Smooth muscle cell (in vitro differentiated cells): ENCODE measurements around the gene KLK13. TPM values are rescaled to one million over a fixed set of nuclear protein-coding genes. Genes with fewer than 3 reads are reported as not detected.

Experiments
- DNase-seq: peaks from one replicate; lab custom pipeline; 2025; ENCODE audit not compliant: unreplicated experiment; lab: John Stamatoyannopoulos, UW
- H2AFZ ChIP-seq: fragments of 200-600 bp; sonication (generic); 2 replicates; pipeline ENCODE4 v1.6.0; 2016; ENCODE audit warnings: antibody characterized with exemption, low read depth, mild to moderate bottlenecking
- H3F3A ChIP-seq: fragments of 200-600 bp; sonication (generic); 2 replicates; pipeline ENCODE4 v1.6.0; 2017; ENCODE audit warnings: antibody characterized with exemption, low read depth
- H3K27ac ChIP-seq: fragments of 200-600 bp; sonication (generic); 2 replicates; pipeline ENCODE4 v1.5.1; 2016; ENCODE audit warnings: low read depth, mild to moderate bottlenecking
- H3K27me3 ChIP-seq: fragments of 200-600 bp; sonication (generic); 2 replicates; pipeline ENCODE4 v1.6.1; 2016; ENCODE audit warnings: low read depth, mild to moderate bottlenecking
- H3K36me3 ChIP-seq: fragments of 200-600 bp; sonication (generic); 2 replicates; pipeline ENCODE4 v1.5.1; 2016; ENCODE audit warnings: low read depth
- H3K4me1 ChIP-seq: fragments of 200-600 bp; sonication (generic); 2 replicates; pipeline ENCODE4 v1.5.1; 2016; ENCODE audit warnings: low read depth
- H3K4me2 ChIP-seq: fragments of 200-600 bp; sonication (generic); 2 replicates; pipeline ENCODE4 v1.6.0; 2016; ENCODE audit warnings: mild to moderate bottlenecking
- H3K4me3 ChIP-seq: fragments of 200-600 bp; sonication (generic); 2 replicates; pipeline ENCODE4 v1.5.1; 2016; ENCODE audit warnings: mild to moderate bottlenecking
- H3K79me2 ChIP-seq: fragments of 200-600 bp; sonication (generic); 2 replicates; pipeline ENCODE4 v1.6.0; 2016; ENCODE audit warnings: low read depth, mild to moderate bottlenecking
- H3K9ac ChIP-seq: fragments of 200-600 bp; sonication (generic); 2 replicates; pipeline ENCODE4 v1.6.0; 2016; ENCODE audit warnings: low read depth
- H3K9me3 ChIP-seq: fragments of 200-600 bp; sonication (generic); replicated peaks from 2 replicates; pipeline ENCODE4 v1.5.1; 2016; ENCODE audit warnings: low read depth
- H4K20me1 ChIP-seq: fragments of 200-600 bp; sonication (generic); 2 replicates; pipeline ENCODE4 v1.6.0; 2016; ENCODE audit warnings: low read depth
- WGBS: methylation state at CpG from one replicate; pipeline ENCODE4 v1.1.7; 2016; ENCODE audit warnings: low lambda C conversion rate; 5-methylcytosine and 5-hydroxymethylcytosine counted together
- polyA plus RNA-seq: library from polyadenylated mRNA; unstranded; fragments of >200 nt; fragmentation: Nextera tagmentation; extraction: Ambion mirVana; gene quantifications from 2 replicates; pipeline ENCODE4 v1.2.1, GENCODE V29; 2016
- total RNA-seq: library from RNA; depleted of rRNA; stranded (reverse); fragments of >200 nt; gene quantifications from 2 replicates; pipeline ENCODE4 v1.2.3, GENCODE V29; 2014
- TF ChIP-seq, protein P1 (sequence below): fragments of 200-600 bp; sonication (generic); IDR thresholded peaks from 2 replicates; pipeline ENCODE4 v1.5.1; 2017; ENCODE audit warnings: borderline replicate concordance, mild to moderate bottlenecking, antibody characterized with exemption; ENCODE audit not compliant: insufficient read depth, poor library complexity, severe bottlenecking

KLK13 gene
- total and polyA plus RNA-seq, 2 experiments from 2014 or later: 0.72 to 1.3 TPM

DNA sequence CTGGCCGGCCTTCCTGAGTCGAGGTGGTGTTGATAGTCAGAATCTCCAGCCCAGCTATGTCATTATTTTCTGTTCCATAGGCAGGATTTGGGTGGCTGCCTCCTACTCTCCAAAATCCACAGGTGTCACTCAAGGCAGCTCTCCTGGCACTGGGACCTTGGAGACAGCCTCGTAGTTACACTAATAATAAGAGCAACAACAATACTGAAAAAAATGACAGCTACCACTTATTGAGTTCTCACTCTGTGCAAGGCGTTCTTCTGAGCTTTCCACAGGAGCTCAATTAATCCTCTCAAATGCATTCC is 17.9 kb downstream of the KLK13 start:
- H2AFZ ChIP-seq: no peak overlapping the region
- no peaks in the 10 kb centered on the region for H4K20me1 ChIP-seq
- no peaks in the 10 kb centered on the region for H3F3A ChIP-seq
- no peaks in the 10 kb centered on the region for H3K9me3 ChIP-seq
- H3K4me1 ChIP-seq: no peaks in the 10 kb centered on the region
- H3K4me2 ChIP-seq: no peak overlapping the region
- no peak overlapping the region for H3K27ac ChIP-seq
- TF ChIP-seq, protein P1, sequence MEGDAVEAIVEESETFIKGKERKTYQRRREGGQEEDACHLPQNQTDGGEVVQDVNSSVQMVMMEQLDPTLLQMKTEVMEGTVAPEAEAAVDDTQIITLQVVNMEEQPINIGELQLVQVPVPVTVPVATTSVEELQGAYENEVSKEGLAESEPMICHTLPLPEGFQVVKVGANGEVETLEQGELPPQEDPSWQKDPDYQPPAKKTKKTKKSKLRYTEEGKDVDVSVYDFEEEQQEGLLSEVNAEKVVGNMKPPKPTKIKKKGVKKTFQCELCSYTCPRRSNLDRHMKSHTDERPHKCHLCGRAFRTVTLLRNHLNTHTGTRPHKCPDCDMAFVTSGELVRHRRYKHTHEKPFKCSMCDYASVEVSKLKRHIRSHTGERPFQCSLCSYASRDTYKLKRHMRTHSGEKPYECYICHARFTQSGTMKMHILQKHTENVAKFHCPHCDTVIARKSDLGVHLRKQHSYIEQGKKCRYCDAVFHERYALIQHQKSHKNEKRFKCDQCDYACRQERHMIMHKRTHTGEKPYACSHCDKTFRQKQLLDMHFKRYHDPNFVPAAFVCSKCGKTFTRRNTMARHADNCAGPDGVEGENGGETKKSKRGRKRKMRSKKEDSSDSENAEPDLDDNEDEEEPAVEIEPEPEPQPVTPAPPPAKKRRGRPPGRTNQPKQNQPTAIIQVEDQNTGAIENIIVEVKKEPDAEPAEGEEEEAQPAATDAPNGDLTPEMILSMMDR: no peak
- no peaks in the 10 kb centered on the region for H3K36me3 ChIP-seq
- no peak overlapping the region for H3K4me3 ChIP-seq
- H3K27me3 ChIP-seq: no peaks in the 10 kb centered on the region
- DNase-seq: no peak
- no peak overlapping the region for H3K9ac ChIP-seq
- 33% methylated on average over 4 of the region's 4 CpGs for WGBS
- no peaks in the 10 kb centered on the region for H3K79me2 ChIP-seq

DNA sequence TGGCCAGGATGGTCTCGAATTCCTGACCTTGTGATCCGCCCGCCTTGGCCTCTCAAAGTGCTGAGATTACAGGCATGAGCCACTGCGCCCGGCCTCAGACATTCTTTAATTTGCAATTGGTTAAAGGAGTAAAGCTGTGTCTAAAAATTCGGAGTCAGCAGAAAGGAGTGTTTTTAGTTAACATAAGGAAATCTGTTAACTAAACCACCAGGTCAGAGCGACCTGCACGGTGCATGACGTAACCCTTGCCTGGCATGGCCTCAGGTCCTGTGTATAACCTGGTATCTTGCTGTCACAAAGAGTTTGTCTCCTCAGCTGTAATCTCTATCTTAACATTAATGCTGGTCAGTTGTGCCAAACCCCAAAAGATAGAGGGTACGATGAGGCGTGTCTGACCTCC is 20.6 kb downstream of the KLK13 start:
- TF ChIP-seq, protein P1: no peak
- WGBS: 87% methylated on average over 11 of the region's 11 CpGs
- no peaks in the 10 kb centered on the region for H3K36me3 ChIP-seq

DNA sequence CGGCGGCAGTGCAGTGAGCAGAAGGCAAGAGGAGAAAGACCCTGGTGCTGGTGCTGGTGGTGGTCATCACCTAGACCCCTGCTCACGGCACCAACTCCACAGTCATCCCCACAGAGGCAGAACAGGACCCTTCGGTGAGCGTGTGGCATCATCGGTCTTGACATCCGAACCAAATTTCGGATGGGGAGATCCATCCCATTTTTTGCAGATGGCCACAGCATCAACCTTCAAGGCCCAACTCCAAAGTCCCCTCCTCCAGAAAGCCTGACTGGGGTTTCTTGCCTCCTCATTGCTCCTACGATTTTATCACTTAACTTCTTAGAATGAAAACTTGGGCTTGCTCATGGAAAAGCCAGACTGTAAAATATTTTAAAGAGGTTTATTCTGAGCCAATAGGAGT is 21.4 kb downstream of the KLK13 start:
- H3F3A ChIP-seq: no peaks in the 10 kb centered on the region
- no peaks in the 10 kb centered on the region for H3K9me3 ChIP-seq
- H3K4me2 ChIP-seq: no peak overlapping the region
- no peaks in the 10 kb centered on the region for H3K79me2 ChIP-seq
- no peak overlapping the region for H3K9ac ChIP-seq
- TF ChIP-seq, protein P1: no peak
- H3K4me1 ChIP-seq: no peaks in the 10 kb centered on the region
- no peak overlapping the region for H2AFZ ChIP-seq
- no peaks in the 10 kb centered on the region for H3K27me3 ChIP-seq
- DNase-seq: no peak
- 89% methylated on average over 9 of the region's 9 CpGs for WGBS
- no peak overlapping the region for H3K27ac ChIP-seq
- no peaks in the 10 kb centered on the region for H4K20me1 ChIP-seq
- no peak overlapping the region for H3K4me3 ChIP-seq
- no peaks in the 10 kb centered on the region for H3K36me3 ChIP-seq

More for the DNA sequence above, 20.6 kb downstream of the KLK13 start:
- Histone ChIP-seq H3K79me2 (no peaks in the 10 kb centered on the region), H3F3A (no peaks in the 10 kb centered on the region), H3K27ac (no peak overlapping the region), H3K9me3 (no peaks in the 10 kb centered on the region), H2AFZ (no peak overlapping the region), H3K27me3 (no peaks in the 10 kb centered on the region), H3K4me1 (no peaks in the 10 kb centered on the region), H3K4me3 (no peak overlapping the region), H4K20me1 (no peaks in the 10 kb centered on the region), H3K9ac (no peak overlapping the region), H3K4me2 (no peak overlapping the region)
- DNase-seq: no peak

DNA sequence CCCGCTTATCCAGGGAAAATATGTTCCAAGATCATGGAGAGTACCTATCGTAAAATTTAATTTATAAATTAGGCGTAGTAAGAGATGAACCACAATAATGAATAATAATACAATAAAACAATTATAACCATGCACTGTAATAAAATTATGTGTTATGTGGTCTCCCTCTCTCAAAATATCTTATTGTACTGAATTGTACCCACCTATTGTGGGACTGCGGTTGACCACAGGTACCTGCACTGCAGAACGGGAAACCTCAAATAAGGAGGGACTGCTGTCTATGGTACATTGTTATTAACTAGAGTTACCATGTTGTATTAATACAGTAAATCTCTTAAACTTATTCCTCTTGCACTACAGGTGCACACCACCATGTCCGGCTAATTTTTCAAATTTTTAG is 24.7 kb downstream of the KLK13 start:
- H3K9ac ChIP-seq: no peak overlapping the region
- H3K4me1 ChIP-seq: no peaks in the 10 kb centered on the region
- H3K27ac ChIP-seq: no peak overlapping the region
- no peaks in the 10 kb centered on the region for H3K79me2 ChIP-seq
- no peaks in the 10 kb centered on the region for H3K9me3 ChIP-seq
- WGBS: 96% methylated on average over 6 of the region's 6 CpGs
- no peaks in the 10 kb centered on the region for H3K36me3 ChIP-seq
- H3F3A ChIP-seq: no peaks in the 10 kb centered on the region
- no peak overlapping the region for H2AFZ ChIP-seq
- DNase-seq: no peak
- TF ChIP-seq, protein P1: no peak
- H4K20me1 ChIP-seq: no peaks in the 10 kb centered on the region
- no peak overlapping the region for H3K4me2 ChIP-seq
- H3K4me3 ChIP-seq: no peak overlapping the region
- no peaks in the 10 kb centered on the region for H3K27me3 ChIP-seq
